AG08396 (cell line): ENCODE measurements around the gene NAA30.
"Not testable (repeated sequence)": the region's sequence is repeated elsewhere in the genome, so short reads cannot be mapped to it uniquely, and the experiment has no call there.

Source experiments
- DNase-seq: peaks from one replicate; pipeline ENCODE4 v3.0.0; 2012; ENCODE audit warnings: low spot score, mixed read lengths

The NAA30 gene

GRCh38 chr14:57390037-57390805 lies at the start of gene NAA30:
NAA30 (plus strand) TSS chr14:57390586; CDS start chr14:57390958, 372 bp downstream.
- peak; percentile 92 for DNase-seq

- not testable (repeated sequence) for DNase-seq
These were observed 46.7 kb upstream of the NAA30 start for GRCh38 chr14:57343545-57344297.

- DNase-seq: no peak
These were observed 45.3 kb upstream of the NAA30 start for GRCh38 chr14:57345106-57345505.

- DNase-seq: no peak
These were observed 43.6 kb upstream of the NAA30 start for GRCh38 chr14:57346741-57347140.

GRCh38 chr14:57352396-57353170 lies 37.8 kb upstream of the NAA30 start:
- no peak for DNase-seq

GRCh38 chr14:57355081-57355800 lies 35.1 kb upstream of the NAA30 start:
- DNase-seq: no peak

- DNase-seq: no peak
These were observed 28.0 kb upstream of the NAA30 start for GRCh38 chr14:57362361-57362760.

GRCh38 chr14:57364659-57365450 lies 25.5 kb upstream of the NAA30 start:
- DNase-seq: no peak

GRCh38 chr14:57370187-57370586 lies 20.2 kb upstream of the NAA30 start:
- not testable (repeated sequence) for DNase-seq

GRCh38 chr14:57371013-57371412 lies 19.4 kb upstream of the NAA30 start:
- DNase-seq: no peak

- DNase-seq: no peak
These were observed 15.2 kb upstream of the NAA30 start for GRCh38 chr14:57375156-57375555.

GRCh38 chr14:57378661-57379060 lies 11.7 kb upstream of the NAA30 start:
- no peak for DNase-seq

GRCh38 chr14:57380935-57381334 lies 9.5 kb upstream of the NAA30 start:
- no peak for DNase-seq

GRCh38 chr14:57382283-57382682 lies 8.1 kb upstream of the NAA30 start:
- peak; percentile 34 for DNase-seq

GRCh38 chr14:57383125-57383745 lies 7.2 kb upstream of the NAA30 start:
- DNase-seq: no peak

- DNase-seq: no peak
These were observed 2.3 kb upstream of the NAA30 start for GRCh38 chr14:57388067-57388466.

- no peak for DNase-seq
These were observed 745 bp upstream of the NAA30 start for GRCh38 chr14:57389646-57390036.

- peak; percentile 56 for DNase-seq
These were observed 575 bp downstream of the NAA30 start for GRCh38 chr14:57390806-57391516.

GRCh38 chr14:57391517-57392195 lies 1.3 kb downstream of the NAA30 start:
- DNase-seq: peak; percentile 11
